ENCODE results near the gene FNIP2.

FNIP2 gene

DNA sequence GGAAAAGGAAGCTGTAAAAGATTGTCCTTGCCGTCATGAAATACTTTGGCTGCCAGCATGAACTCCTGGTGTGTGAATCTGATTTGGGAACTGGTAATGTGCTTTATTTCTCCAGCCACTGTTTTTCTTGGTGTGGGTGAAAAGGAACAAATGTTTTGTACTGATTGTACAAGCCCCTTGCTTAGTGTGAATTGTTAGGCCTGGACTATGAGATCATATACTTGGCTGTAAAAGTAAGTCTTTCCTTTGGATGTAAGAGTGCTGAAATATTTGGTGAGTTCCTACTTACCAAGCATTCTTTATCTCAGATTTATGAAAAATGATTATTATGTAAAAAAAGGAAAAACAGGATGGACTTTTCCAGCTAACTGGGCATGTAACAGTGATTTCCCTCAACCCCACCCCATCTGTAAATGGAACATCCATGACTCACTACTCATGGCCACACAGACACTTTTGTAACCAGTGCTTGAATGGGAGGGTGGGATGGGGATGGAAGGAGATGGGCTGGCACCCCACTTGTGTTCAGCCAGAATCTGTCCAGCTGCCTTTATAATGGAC is 6.3 kb downstream of the FNIP2 start:
- H3K36me3 ChIP-seq (ENCODE audit: insufficient read depth, insufficient read length, low read length), result no peaks in the 10 kb centered on the region
- H3K4me1 ChIP-seq (ENCODE audit: insufficient read depth, insufficient read length), result no peaks in the 10 kb centered on the region
- H3K9ac ChIP-seq (ENCODE audit: insufficient read length, low read depth), result no peak overlapping the region
- H3K4me3 ChIP-seq (ENCODE audit: insufficient read length, low read depth), result no peak overlapping the region
- H3K27me3 ChIP-seq (ENCODE audit: insufficient read depth, insufficient read length), result peaks cover 9% of the 10 kb centered on the region
- DNase-seq (ENCODE audit: low read depth, low spot score), result no peak
- H3K9me3 ChIP-seq (ENCODE audit: insufficient read depth, low read length), result no peaks in the 10 kb centered on the region
- TF ChIP-seq YY1 (IDR thresholded peaks at IDR 0.05; ENCODE audit: insufficient read depth, insufficient read length) (no peak), SUZ12 (IDR thresholded peaks at IDR 0.05; ENCODE audit: extremely low read depth, insufficient read depth, insufficient read length) (no peak), ZNF274 (IDR thresholded peaks at IDR 0.05; ENCODE audit: low read depth, low read length) (no peak)

DNA sequence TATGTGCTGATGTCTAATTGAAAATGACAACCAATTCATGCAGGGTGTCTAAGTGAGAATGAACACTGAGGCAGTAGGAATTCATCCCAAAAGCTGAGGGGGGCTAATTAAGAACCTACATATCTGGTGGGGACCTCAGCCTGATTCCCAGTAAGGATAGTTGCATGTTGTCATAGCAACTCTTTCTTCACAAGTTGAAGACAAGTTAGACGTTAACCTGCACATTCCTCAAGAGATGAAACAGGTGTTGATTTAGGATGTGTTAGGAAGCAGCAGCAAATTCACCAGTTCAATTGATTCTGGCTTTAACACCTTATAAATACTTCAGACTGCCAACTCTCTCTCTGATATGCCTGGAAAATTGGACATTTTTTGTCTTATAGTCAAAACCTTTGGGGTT is 7.3 kb downstream of the FNIP2 start:
- Histone ChIP-seq H3K4me3 (ENCODE audit: insufficient read length, low read depth) (no peak overlapping the region), H3K27me3 (ENCODE audit: insufficient read depth, insufficient read length) (peaks cover under 1% of the 10 kb centered on the region), H3K4me1 (ENCODE audit: insufficient read depth, insufficient read length) (no peaks in the 10 kb centered on the region), H3K9me3 (ENCODE audit: insufficient read depth, low read length) (no peaks in the 10 kb centered on the region), H3K9ac (ENCODE audit: insufficient read length, low read depth) (no peak overlapping the region), H3K36me3 (ENCODE audit: insufficient read depth, insufficient read length, low read length) (no peaks in the 10 kb centered on the region)
- no peak for DNase-seq (ENCODE audit: low read depth, low spot score)
- TF ChIP-seq SUZ12 (IDR thresholded peaks at IDR 0.05; ENCODE audit: extremely low read depth, insufficient read depth, insufficient read length) (no peak), ZNF274 (IDR thresholded peaks at IDR 0.05; ENCODE audit: low read depth, low read length) (no peak), YY1 (IDR thresholded peaks at IDR 0.05; ENCODE audit: insufficient read depth, insufficient read length) (no peak)

DNA sequence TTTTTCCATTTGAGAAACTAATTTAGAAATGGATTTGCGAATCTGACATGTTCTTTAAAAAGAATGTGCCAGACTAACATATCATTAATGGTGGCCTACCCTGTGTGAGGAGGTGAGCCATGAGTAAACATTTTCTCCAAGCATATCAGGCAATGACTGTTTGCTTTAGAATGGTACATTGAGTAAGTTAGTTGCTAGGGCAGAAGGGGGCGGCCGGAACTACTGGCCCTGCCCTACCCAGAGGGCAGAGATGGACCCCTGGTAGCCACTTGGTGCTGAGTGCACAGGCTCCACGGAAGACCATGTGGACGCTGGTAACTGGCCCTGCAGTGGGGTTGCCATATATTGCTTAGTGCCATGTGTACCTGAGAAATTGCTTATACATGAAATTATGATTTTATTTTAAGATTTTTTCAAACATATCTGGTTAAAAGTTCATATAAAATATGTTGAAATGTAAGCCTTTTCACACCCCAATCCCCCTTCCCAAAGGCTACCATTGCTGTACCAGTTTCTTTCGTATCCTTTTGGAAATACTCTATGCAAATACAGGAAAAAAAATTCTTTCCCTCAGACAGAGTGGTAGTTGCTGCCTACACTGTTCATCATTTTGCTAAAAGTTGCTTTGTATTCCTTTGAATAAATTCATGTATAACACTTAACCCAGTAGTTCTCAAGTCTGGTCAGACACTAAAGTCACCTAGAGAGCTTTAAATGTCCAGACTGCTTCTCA is 8.8 kb downstream of the FNIP2 start:
- H3K4me3 ChIP-seq (ENCODE audit: insufficient read length, low read depth), result no peak overlapping the region
- no peaks in the 10 kb centered on the region for H3K27me3 ChIP-seq (ENCODE audit: insufficient read depth, insufficient read length)
- no peaks in the 10 kb centered on the region for H3K4me1 ChIP-seq (ENCODE audit: insufficient read depth, insufficient read length)
- no peak for DNase-seq (ENCODE audit: low read depth, low spot score)
- no peaks in the 10 kb centered on the region for H3K36me3 ChIP-seq (ENCODE audit: insufficient read depth, insufficient read length, low read length)
- TF ChIP-seq SUZ12 (IDR thresholded peaks at IDR 0.05; ENCODE audit: extremely low read depth, insufficient read depth, insufficient read length), result no peak
- no peak for TF ChIP-seq YY1 (IDR thresholded peaks at IDR 0.05; ENCODE audit: insufficient read depth, insufficient read length)
- TF ChIP-seq ZNF274 (IDR thresholded peaks at IDR 0.05; ENCODE audit: low read depth, low read length), result no peak
- H3K9me3 ChIP-seq (ENCODE audit: insufficient read depth, low read length), result no peaks in the 10 kb centered on the region
- no peak overlapping the region for H3K9ac ChIP-seq (ENCODE audit: insufficient read length, low read depth)

DNA sequence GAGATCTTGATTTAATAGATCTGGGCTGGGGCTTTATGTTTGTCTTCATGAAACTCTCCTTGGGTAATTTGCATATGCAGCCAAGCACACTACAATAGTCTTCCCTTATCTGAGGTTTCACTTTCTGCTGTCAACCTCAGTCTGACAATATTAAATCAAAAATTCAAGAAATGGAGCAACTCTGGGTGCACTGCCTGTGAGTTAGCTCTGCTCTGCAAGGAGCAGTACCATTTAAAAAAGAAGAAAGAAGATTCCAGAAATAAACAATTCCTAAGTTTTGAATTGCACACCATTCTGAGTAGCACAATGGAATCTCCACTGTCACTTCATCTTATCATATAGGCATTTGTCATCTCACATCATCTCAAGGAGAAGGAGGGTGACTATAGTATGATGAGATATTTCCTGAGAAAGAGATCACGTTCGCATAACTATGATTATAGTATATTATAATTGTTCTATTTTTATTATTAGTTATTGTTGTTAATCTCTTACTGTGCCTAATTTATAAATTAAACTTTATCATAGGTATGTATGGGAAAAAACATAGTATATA is 9.4 kb downstream of the FNIP2 start:
- Histone ChIP-seq H3K36me3 (ENCODE audit: insufficient read depth, insufficient read length, low read length) (no peaks in the 10 kb centered on the region), H3K4me3 (ENCODE audit: insufficient read length, low read depth) (no peak overlapping the region), H3K9me3 (ENCODE audit: insufficient read depth, low read length) (no peaks in the 10 kb centered on the region), H3K27me3 (ENCODE audit: insufficient read depth, insufficient read length) (no peaks in the 10 kb centered on the region), H3K4me1 (ENCODE audit: insufficient read depth, insufficient read length) (no peaks in the 10 kb centered on the region), H3K9ac (ENCODE audit: insufficient read length, low read depth) (no peak overlapping the region)
- TF ChIP-seq ZNF274 (IDR thresholded peaks at IDR 0.05; ENCODE audit: low read depth, low read length), result no peak
- no peak for TF ChIP-seq SUZ12 (IDR thresholded peaks at IDR 0.05; ENCODE audit: extremely low read depth, insufficient read depth, insufficient read length)
- no peak for TF ChIP-seq YY1 (IDR thresholded peaks at IDR 0.05; ENCODE audit: insufficient read depth, insufficient read length)
- DNase-seq (ENCODE audit: low read depth, low spot score), result no peak

DNA sequence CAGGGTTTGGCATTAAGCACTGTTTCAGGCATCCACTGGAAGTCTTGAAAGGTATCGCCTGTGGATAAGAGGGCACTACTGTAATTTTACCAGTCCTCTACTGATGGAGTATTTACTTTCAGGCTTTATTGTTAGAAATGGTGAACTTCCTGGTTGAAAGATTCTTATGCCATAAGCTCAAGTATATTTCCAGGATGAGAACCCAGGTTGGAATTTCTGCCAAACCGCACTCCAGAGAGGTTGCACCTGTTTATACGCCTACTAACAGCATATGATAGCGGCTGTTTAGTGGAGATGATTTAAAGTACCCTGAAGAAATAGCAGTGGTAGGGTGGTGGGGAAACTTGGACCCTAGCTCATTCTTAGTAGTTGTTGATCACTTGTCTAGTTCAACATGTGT is 9.9 kb downstream of the FNIP2 start:
- no peak for DNase-seq (ENCODE audit: low read depth, low spot score)
- H3K4me3 ChIP-seq (ENCODE audit: insufficient read length, low read depth), result no peak overlapping the region
- H3K36me3 ChIP-seq (ENCODE audit: insufficient read depth, insufficient read length, low read length), result no peaks in the 10 kb centered on the region
- no peaks in the 10 kb centered on the region for H3K27me3 ChIP-seq (ENCODE audit: insufficient read depth, insufficient read length)
- TF ChIP-seq YY1 (IDR thresholded peaks at IDR 0.05; ENCODE audit: insufficient read depth, insufficient read length), result no peak
- no peak for TF ChIP-seq ZNF274 (IDR thresholded peaks at IDR 0.05; ENCODE audit: low read depth, low read length)
- TF ChIP-seq SUZ12 (IDR thresholded peaks at IDR 0.05; ENCODE audit: extremely low read depth, insufficient read depth, insufficient read length), result no peak
- no peaks in the 10 kb centered on the region for H3K9me3 ChIP-seq (ENCODE audit: insufficient read depth, low read length)
- H3K4me1 ChIP-seq (ENCODE audit: insufficient read depth, insufficient read length), result no peaks in the 10 kb centered on the region
- no peak overlapping the region for H3K9ac ChIP-seq (ENCODE audit: insufficient read length, low read depth)

DNA sequence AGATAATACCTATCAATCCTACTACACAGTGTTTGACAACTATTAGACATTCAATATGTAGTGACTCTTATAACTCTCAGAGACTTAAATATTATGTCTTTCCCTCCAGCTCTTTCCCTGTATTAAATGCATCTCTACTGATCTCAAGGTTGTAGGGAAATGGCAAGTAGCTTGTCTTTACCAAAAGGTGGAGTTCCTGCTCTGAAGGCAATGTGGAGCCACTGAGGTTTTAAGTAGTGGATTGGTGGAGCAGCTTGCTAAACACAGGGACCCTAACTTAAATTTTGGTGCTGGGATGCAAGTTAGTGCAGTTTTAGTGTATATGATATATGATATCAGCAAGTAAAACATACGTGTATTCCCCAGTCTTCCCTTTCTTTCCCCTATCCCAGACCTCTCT is 13.1 kb downstream of the FNIP2 start:
- Histone ChIP-seq H3K4me3 (ENCODE audit: insufficient read length, low read depth) (no peak overlapping the region), H3K36me3 (ENCODE audit: insufficient read depth, insufficient read length, low read length) (no peaks in the 10 kb centered on the region), H3K27me3 (ENCODE audit: insufficient read depth, insufficient read length) (no peaks in the 10 kb centered on the region), H3K4me1 (ENCODE audit: insufficient read depth, insufficient read length) (no peaks in the 10 kb centered on the region), H3K9ac (ENCODE audit: insufficient read length, low read depth) (no peak overlapping the region), H3K9me3 (ENCODE audit: insufficient read depth, low read length) (no peaks in the 10 kb centered on the region)
- TF ChIP-seq SUZ12 (IDR thresholded peaks at IDR 0.05; ENCODE audit: extremely low read depth, insufficient read depth, insufficient read length) (no peak), ZNF274 (IDR thresholded peaks at IDR 0.05; ENCODE audit: low read depth, low read length) (no peak), YY1 (IDR thresholded peaks at IDR 0.05; ENCODE audit: insufficient read depth, insufficient read length) (no peak)
- no peak for DNase-seq (ENCODE audit: low read depth, low spot score)

DNA sequence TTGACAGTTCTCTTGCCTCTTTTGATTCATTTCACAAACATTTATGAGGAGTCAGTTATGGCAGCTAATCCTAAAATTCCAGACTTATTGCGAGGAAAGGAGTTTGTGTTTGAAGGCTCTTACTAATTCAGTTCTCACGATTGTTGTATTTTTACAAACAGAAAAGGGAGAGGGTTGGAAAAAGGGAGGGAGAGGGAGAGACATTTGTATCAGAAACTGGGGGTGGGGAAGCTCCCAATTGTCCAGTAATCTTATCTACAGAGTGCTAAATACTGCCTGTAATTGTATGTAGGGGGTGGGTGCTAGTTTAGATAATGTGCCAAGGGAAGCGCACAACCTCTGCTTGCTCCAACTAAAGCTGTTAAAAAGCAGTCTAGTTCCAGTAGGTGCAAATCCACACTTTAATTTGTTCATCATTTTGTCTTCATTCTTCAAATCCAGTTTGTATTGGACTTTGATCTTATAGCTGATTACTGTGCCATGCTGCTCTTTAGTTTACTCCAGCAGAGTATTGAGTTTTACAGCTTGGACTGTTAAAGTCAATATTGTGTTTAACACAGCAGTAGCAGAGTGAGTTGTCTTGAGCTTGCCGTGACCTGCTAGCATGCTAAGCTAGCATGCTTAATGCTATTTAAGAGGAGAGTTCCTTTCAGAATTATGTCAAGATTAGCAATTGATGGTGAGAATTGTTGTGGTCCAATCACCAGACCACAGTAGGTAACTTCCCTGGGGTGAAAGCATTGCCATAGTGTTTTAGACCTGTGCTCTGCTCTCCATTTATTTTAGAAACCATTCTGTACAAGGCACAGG is 13.9 kb downstream of the FNIP2 start:
- H3K36me3 ChIP-seq (ENCODE audit: insufficient read depth, insufficient read length, low read length), result no peaks in the 10 kb centered on the region
- no peaks in the 10 kb centered on the region for H3K27me3 ChIP-seq (ENCODE audit: insufficient read depth, insufficient read length)
- no peak overlapping the region for H3K9ac ChIP-seq (ENCODE audit: insufficient read length, low read depth)
- H3K4me1 ChIP-seq (ENCODE audit: insufficient read depth, insufficient read length), result no peaks in the 10 kb centered on the region
- no peaks in the 10 kb centered on the region for H3K9me3 ChIP-seq (ENCODE audit: insufficient read depth, low read length)
- no peak for TF ChIP-seq ZNF274 (IDR thresholded peaks at IDR 0.05; ENCODE audit: low read depth, low read length)
- TF ChIP-seq SUZ12 (IDR thresholded peaks at IDR 0.05; ENCODE audit: extremely low read depth, insufficient read depth, insufficient read length), result no peak
- TF ChIP-seq YY1 (IDR thresholded peaks at IDR 0.05; ENCODE audit: insufficient read depth, insufficient read length), result no peak
- no peak for DNase-seq (ENCODE audit: low read depth, low spot score)
- H3K4me3 ChIP-seq (ENCODE audit: insufficient read length, low read depth), result no peak overlapping the region
